H9 (cell line): Measurements from ENCODE around the gene TRPV6. TPM values are rescaled to one million over a fixed set of nuclear protein-coding genes. Genes with fewer than 3 reads are reported as not detected.
A peak's percentile ranks its signal among the peaks of the same experiment; 100 is the strongest.

Experiments
- DNase-seq: peaks from one replicate; pipeline ENCODE4 v3.0.0-alpha.2; 2017
- H2AFZ ChIP-seq: one replicate; pipeline ENCODE4 v1.6.1; 2013; ENCODE audit warnings: mild to moderate bottlenecking, low read length, control low read depth, moderate library complexity
- H2AK5ac ChIP-seq: 2 replicates; pipeline ENCODE4 v1.6.1; 2013; ENCODE audit warnings: low read length, control low read depth, mixed read lengths; ENCODE audit not compliant: insufficient read length
- H2BK120ac ChIP-seq: one replicate; pipeline ENCODE4 v1.6.1; 2013; ENCODE audit warnings: low read depth, mild to moderate bottlenecking, low read length, control low read depth, inconsistent platforms; ENCODE audit not compliant: poor library complexity, severe bottlenecking
- H2BK12ac ChIP-seq: 2 replicates; pipeline ENCODE4 v1.6.1; 2013; ENCODE audit warnings: low read length, control low read depth, mixed read lengths, low read depth; ENCODE audit not compliant: insufficient read length
- H2BK15ac ChIP-seq: 2 replicates; pipeline ENCODE4 v1.6.1; 2013; ENCODE audit warnings: low read depth, low read length, control low read depth
- H2BK20ac ChIP-seq: one replicate; pipeline ENCODE4 v1.6.1; 2013; ENCODE audit warnings: low read depth, mild to moderate bottlenecking, low read length, control low read depth, inconsistent platforms; ENCODE audit not compliant: poor library complexity, severe bottlenecking
- H2BK5ac ChIP-seq: 2 replicates; pipeline ENCODE4 v1.6.1; 2013; ENCODE audit warnings: low read length, control low read depth, mixed read lengths; ENCODE audit not compliant: insufficient read length
- H3K14ac ChIP-seq: 2 replicates; pipeline ENCODE4 v1.6.1; 2013; ENCODE audit warnings: low read length, control low read depth; ENCODE audit not compliant: insufficient read depth
- H3K18ac ChIP-seq: 2 replicates; pipeline ENCODE4 v1.6.1; 2013; ENCODE audit warnings: low read depth, mild to moderate bottlenecking, mixed read lengths, low read length, control low read depth; ENCODE audit not compliant: insufficient read length
- H3K23ac ChIP-seq: 2 replicates; pipeline ENCODE4 v1.6.1; 2013; ENCODE audit warnings: low read length, control low read depth, mixed read lengths, low read depth; ENCODE audit not compliant: insufficient read length
- H3K23me2 ChIP-seq: 2 replicates; pipeline ENCODE4 v1.6.1; 2013; ENCODE audit warnings: low read depth, mild to moderate bottlenecking, mixed read lengths, low read length, control low read depth; ENCODE audit not compliant: insufficient read length, poor library complexity, severe bottlenecking
- H3K27ac ChIP-seq: 2 replicates; pipeline ENCODE4 v1.5.1; 2013; ENCODE audit warnings: low read length, control low read depth, mixed read lengths, low read depth; ENCODE audit not compliant: insufficient read length
- H3K27me3 ChIP-seq: 2 replicates; pipeline ENCODE4 v1.6.1; 2013; ENCODE audit warnings: low read length, control low read depth, inconsistent platforms; ENCODE audit not compliant: insufficient read depth
- H3K4ac ChIP-seq: 2 replicates; pipeline ENCODE4 v1.6.1; 2013; ENCODE audit warnings: low read depth, mild to moderate bottlenecking, control low read depth, inconsistent platforms, low read length, moderate library complexity
- H3K4me1 ChIP-seq: 2 replicates; pipeline ENCODE4 v1.6.1; 2013; ENCODE audit warnings: low read length, control low read depth, inconsistent platforms; ENCODE audit not compliant: insufficient read depth
- H3K4me2 ChIP-seq: 2 replicates; pipeline ENCODE4 v1.6.1; 2013; ENCODE audit warnings: low read length, control low read depth, mixed read lengths; ENCODE audit not compliant: insufficient read length, insufficient read depth
- H3K56ac ChIP-seq: 2 replicates; pipeline ENCODE4 v1.6.1; 2013; ENCODE audit warnings: low read depth, mild to moderate bottlenecking, mixed read lengths, low read length, control low read depth; ENCODE audit not compliant: insufficient read length
- H3K79me1 ChIP-seq: 2 replicates; pipeline ENCODE4 v1.6.1; 2013; ENCODE audit warnings: low read depth, mild to moderate bottlenecking, moderate library complexity, low read length, control low read depth, inconsistent platforms; ENCODE audit not compliant: insufficient read depth, poor library complexity, severe bottlenecking
- H3K79me2 ChIP-seq: 2 replicates; pipeline ENCODE4 v1.6.1; 2013; ENCODE audit warnings: low read length, control low read depth, inconsistent platforms; ENCODE audit not compliant: insufficient read depth
- H3K9ac ChIP-seq: 2 replicates; pipeline ENCODE4 v1.6.1; 2013; ENCODE audit warnings: low read length, control low read depth, mixed read lengths; ENCODE audit not compliant: insufficient read length; ENCODE audit errors: extremely low read depth
- H3K9me3 ChIP-seq: one replicate; pipeline ENCODE4 v1.6.1; 2013; ENCODE audit warnings: low read depth, low read length, inconsistent platforms; ENCODE audit not compliant: control insufficient read depth
- H3T11ph ChIP-seq: one replicate; pipeline ENCODE4 v1.6.1; 2013; ENCODE audit warnings: mild to moderate bottlenecking, low read length, control low read depth, inconsistent platforms
- H4K20me1 ChIP-seq: one replicate; pipeline ENCODE4 v1.6.1; 2013; ENCODE audit not compliant: control insufficient read depth, insufficient read length, insufficient read depth
- H4K5ac ChIP-seq: 2 replicates; pipeline ENCODE4 v1.6.1; 2013; ENCODE audit warnings: low read depth, mild to moderate bottlenecking, mixed read lengths, low read length, control low read depth; ENCODE audit not compliant: insufficient read length
- H4K8ac ChIP-seq: replicated peaks from 2 replicates; pipeline ENCODE4 v1.6.1; 2013; ENCODE audit warnings: low read length, control low read depth, mixed read lengths, low read depth; ENCODE audit not compliant: insufficient read length
- H4K91ac ChIP-seq: 2 replicates; pipeline ENCODE4 v1.6.1; 2013; ENCODE audit warnings: low read depth, mild to moderate bottlenecking, moderate library complexity, mixed read lengths, low read length, control low read depth; ENCODE audit not compliant: insufficient read length
- H3K27ac Mint-ChIP-seq, 3 experiments: 2 replicates in 2 of 3; 3 replicates in 1 of 3; pipeline ENCODE4 v1.8.0; 2020 to 2021; ENCODE audit warnings: mixed read lengths in 3 of 3, mild to moderate bottlenecking in 1 of 3, moderate library complexity in 1 of 3
- H3K27me3 Mint-ChIP-seq: 2 replicates; pipeline ENCODE4 v1.8.0; 2021; ENCODE audit warnings: low read depth, mild to moderate bottlenecking, moderate library complexity, mixed read lengths
- H3K36me3 Mint-ChIP-seq, 3 experiments: 2 replicates in 2 of 3; 3 replicates in 1 of 3; pipeline ENCODE4 v1.8.0; 2020 to 2021; ENCODE audit warnings: low read depth in 3 of 3, mixed read lengths in 3 of 3; ENCODE audit not compliant: insufficient read depth in 1 of 3
- H3K4me1 Mint-ChIP-seq, 2 experiments: 2 replicates each; pipeline ENCODE4 v1.8.0; 2020; ENCODE audit warnings: mixed read lengths in 2 of 2
- H3K4me3 Mint-ChIP-seq, 2 experiments: 2 replicates in 1 of 2; 3 replicates in 1 of 2; pipeline ENCODE4 v1.8.0; 2020 to 2021; ENCODE audit warnings: mild to moderate bottlenecking in 2 of 2, mixed read lengths in 2 of 2, moderate library complexity in 1 of 2
- H3K9me3 Mint-ChIP-seq, 2 experiments: 2 replicates in 1 of 2; 3 replicates in 1 of 2; pipeline ENCODE4 v1.8.0; 2020; ENCODE audit warnings: mild to moderate bottlenecking in 2 of 2, mixed read lengths in 2 of 2, moderate library complexity in 1 of 2
- CTCF ChIP-seq: fragments of 200-600 bp; sonication (generic); conservative IDR thresholded peaks from 3 replicates; pipeline ENCODE4 v1.8.0; 2021; ENCODE audit warnings: antibody characterized with exemption, mild to moderate bottlenecking
- WGBS: extraction: QIAGEN DNeasy Blood & Tissue Kit; methylation state at CpG from one replicate; pipeline ENCODE4 v1.1.7; 2013; ENCODE audit warnings: missing lambda C conversion rate, low lambda C conversion rate, mixed read lengths; ENCODE audit not compliant: insufficient read length; ENCODE audit errors: extremely low coverage; 5-methylcytosine and 5-hydroxymethylcytosine counted together
- total RNA-seq: library from RNA; stranded (reverse); gene quantifications from 2 replicates; pipeline ENCODE4 v1.2.1, GENCODE V29; 2021

TRPV6 gene
- total RNA-seq, 1 experiment from 2014 or later: 0.61 TPM

- H3K27me3 Mint-ChIP-seq: peaks cover 9% of the 10 kb centered on the region
- Histone ChIP-seq H3K27me3 (no peaks in the 10 kb centered on the region), H3K9me3 (no peaks in the 10 kb centered on the region), H3T11ph (no peak overlapping the region), H4K91ac (no peak overlapping the region), H4K20me1 (no peaks in the 10 kb centered on the region), H3K23ac (no peak overlapping the region), H4K8ac (no peak overlapping the region), H2AFZ (no peak overlapping the region), H2BK20ac (no peak overlapping the region), H2BK15ac (no peak overlapping the region), H3K9ac (no peak overlapping the region), H2BK12ac (no peak overlapping the region), H3K4me1 (no peaks in the 10 kb centered on the region), H3K23me2 (no peaks in the 10 kb centered on the region), H3K56ac (no peak overlapping the region), H2BK120ac (no peak overlapping the region), H2BK5ac (no peak overlapping the region), H3K79me2 (no peaks in the 10 kb centered on the region), H4K5ac (no peak overlapping the region), H2AK5ac (no peak overlapping the region), H3K79me1 (no peaks in the 10 kb centered on the region), H3K14ac (no peak overlapping the region), H3K27ac (no peak overlapping the region), H3K4me2 (no peak overlapping the region), H3K4ac (no peak overlapping the region), H3K18ac (no peak overlapping the region)
- peaks cover 3 to 8% of the 10 kb centered on the region in 2 experiments; a peak in 3 of 5 replicates for H3K9me3 Mint-ChIP-seq
- peaks cover 2 to 8% of the 10 kb centered on the region in 2 experiments; a peak in 3 of 4 replicates for H3K4me1 Mint-ChIP-seq
- no peak overlapping the region for H3K4me3 Mint-ChIP-seq
- H3K36me3 Mint-ChIP-seq: no peaks in the 10 kb centered on the region
- peak; percentile 15 for DNase-seq
- no CpG with 5 or more reads among the region's 5 CpGs for WGBS
- H3K27ac Mint-ChIP-seq: no peak overlapping the region; a peak in 1 of 7 replicates
- TF ChIP-seq CTCF: no peak
Observed at GRCh38 chr7:142892951-142893350, 7.4 kb upstream of the TRPV6 start.
